Pancreas (tissue), 10 donors: ENCODE data around the gene RAP2A. TPM values are rescaled to one million over a fixed set of nuclear protein-coding genes. Genes with fewer than 3 reads are reported as not detected.

Experiments
- ATAC-seq, 4 donors: fragments of 200-7000 bp; cut with Tn5 transposase; one replicate each; pipeline versions ENCODE4 v1.8.0 to v1.9.1; 2020; ENCODE audit warnings: mild to moderate bottlenecking in 4 of 4, moderate library complexity in 4 of 4
- DNase-seq, 6 donors: peaks; one replicate each; pipeline ENCODE4 v3.0.0-alpha.2; 2020
- FAIRE-seq: peaks from 2 replicates; lab custom pipeline; 2012; peaks lifted over from hg19 to GRCh38; lab: Jason Lieb, UNC
- H3K27ac ChIP-seq, 4 donors: fragments of 200-600 bp; sonication (generic); 1 replicate in 3 of 4; 2 replicates in 1 of 4; pipeline versions ENCODE4 v1.5.0 to v1.8.0; 2020
- H3K27me3 ChIP-seq, 4 donors: fragments of 200-600 bp; one replicate each; pipeline ENCODE4 v1.8.0; 2021
- H3K36me3 ChIP-seq, 3 donors: fragments of 200-600 bp; sonication (generic) in 1 of 3; one replicate each; pipeline versions ENCODE4 v1.5.0 to v1.8.0; 2020 to 2021
- H3K4me1 ChIP-seq, 3 donors: fragments of 200-600 bp; one replicate each; pipeline ENCODE4 v1.8.0; 2021
- H3K4me3 ChIP-seq, 4 donors: fragments of 200-600 bp; sonication (generic) in 2 of 4; one replicate each; pipeline versions ENCODE4 v1.5.0 to v1.8.0; 2020 to 2021
- H3K9me3 ChIP-seq, 4 donors: fragments of 200-600 bp; one replicate each; pipeline ENCODE4 v1.8.0; 2021
- CTCF ChIP-seq, 4 donors: fragments of 200-600 bp; sonication (generic) in 3 of 4; IDR thresholded peaks; one replicate each; pipeline versions ENCODE4 v1.5.0 to v1.8.0; 2021; ENCODE audit warnings: antibody characterized with exemption in 4 of 4
- WGBS, 2 donors: extraction: QIAGEN DNeasy Blood & Tissue Kit; methylation state at CpG; one replicate each; pipeline ENCODE4 v1.1.7; 2013; 5-methylcytosine and 5-hydroxymethylcytosine counted together
- intact Hi-C, 3 donors: fragments of 100-400 bp; cut with DNase I; formaldehyde crosslinking; loops; one replicate each; pipeline versions ENCODE4 v1.11.1 to v1.14.2; 2022
- polyA plus RNA-seq, 2 donors: library from polyadenylated mRNA; stranded (reverse); fragments of 200-250 nt; gene quantifications; one replicate each; pipeline ENCODE4 v1.2.3, GENCODE V29; 2013
- total RNA-seq, 6 donors: library from RNA; stranded (reverse); fragmentation: NEBNext Ultra II Directional in 4 of 6; extraction: Animal tissue kit (Norgen Biotek cat#: 25700) in 4 of 6; gene quantifications; one replicate each; pipeline versions ENCODE4 v1.2.1 to v1.2.4, GENCODE V29; 2021 to 2023
- donor health status: healthy with polysubstance abuse.
- donor health status: DM: no; HTN: no; CAD: no; lungs with moderate emphysema.
- donor health status: DM: no; HTN: no; CAD: no.
- donor health status: control.
- donor health status: control.
- donor health status: Bipolar disorder and iron deficiency.
- donor health status: DM: yes; HTN: yes; CAD: no.
- donor health status: DM: no; HTN: no; CAD: no.
- donor health status: DM: no; HTN: no; CAD: no.
- donor health status: DM: yes; HTN: yes; CAD: no.

Gene RAP2A
- 10 to 100 TPM in 2 of 6 donors, 1 to 10 TPM in 4; 3.6 to 18.1 (median 6.3) TPM for total RNA-seq
- polyA plus RNA-seq: 1 to 10 TPM; 1.7 to 3.0 TPM

GRCh38 chr13:97433727-97434396 is at the start of gene RAP2A:
RAP2A (plus strand) TSS chr13:97434169; CDS start chr13:97434471, 302 bp downstream.
- intact Hi-C loops: no loop called here

GRCh38 chr13:97384371-97384770 is 49.6 kb upstream of the RAP2A start:
- no peaks in the 10 kb centered on the region for H3K4me1 ChIP-seq
- no peak for DNase-seq
- H3K9me3 ChIP-seq: no peaks in the 10 kb centered on the region
- ATAC-seq: peak in 2 of 4 donors; percentile 12 to 28
- peaks cover 0 to 5% (median 0%) of the 10 kb centered on the region in 3 donors for H3K36me3 ChIP-seq
- no peak for FAIRE-seq
- TF ChIP-seq CTCF (IDR thresholded peaks at IDR 0.05): no peak
- intact Hi-C loops: no loop called here
- H3K27me3 ChIP-seq: no peaks in the 10 kb centered on the region
- no peak overlapping the region for H3K27ac ChIP-seq
- WGBS, 2 donors: 87 to 88% methylated on average over 2 of the region's 2 CpGs
- no peak overlapping the region for H3K4me3 ChIP-seq

More at GRCh38 chr13:97433727-97434396, at the start of gene RAP2A:
- peak; percentile 78 to 86 (median 82) for ATAC-seq
- H3K27me3 ChIP-seq: no peaks in the 10 kb centered on the region
- peak within 1 kb of the TSS; percentile 74 to 86 (median 80) for H3K4me3 ChIP-seq
- H3K9me3 ChIP-seq: no peaks in the 10 kb centered on the region
- peaks cover 0 to 9% (median 4%) of the 10 kb centered on the region in 3 donors for H3K4me1 ChIP-seq
- WGBS, 2 donors: 0 to 1% methylated on average over 40 to 94 of the region's 94 CpGs
- no peaks in the 10 kb centered on the region for H3K36me3 ChIP-seq
- H3K27ac ChIP-seq: peak within 1 kb of the TSS; percentile 96 to 100 (median 98)
- no peak for TF ChIP-seq CTCF (IDR thresholded peaks at IDR 0.05)
- FAIRE-seq: no peak
- peak; percentile 83 to 94 (median 88) for DNase-seq

GRCh38 chr13:97385146-97385545 is 48.8 kb upstream of the RAP2A start:
- intact Hi-C loops: no loop called here
- Histone ChIP-seq H3K4me3 (no peak overlapping the region), H3K27me3 (no peaks in the 10 kb centered on the region), H3K36me3 (peaks cover 0 to 5% (median 0%) of the 10 kb centered on the region in 3 donors), H3K9me3 (no peaks in the 10 kb centered on the region), H3K4me1 (peaks cover under 1 to 6% (median 3%) of the 10 kb centered on the region in 3 donors), H3K27ac (no peak overlapping the region)
- FAIRE-seq (no peak), DNase-seq (no peak), ATAC-seq (no peak)
- no peak for TF ChIP-seq CTCF (IDR thresholded peaks at IDR 0.05)

GRCh38 chr13:97385854-97386253 is 48.1 kb upstream of the RAP2A start:
- Histone ChIP-seq H3K36me3 (peaks cover 0 to 5% (median 0%) of the 10 kb centered on the region in 3 donors), H3K27ac (peak overlapping the region in 1 of 4 donors; percentile 32), H3K9me3 (no peaks in the 10 kb centered on the region), H3K27me3 (no peaks in the 10 kb centered on the region), H3K4me1 (peaks cover 6 to 10% (median 10%) of the 10 kb centered on the region in 3 donors), H3K4me3 (no peak overlapping the region)
- WGBS, 2 donors: 95 to 99% methylated on average over 3 of the region's 3 CpGs
- DNase-seq (no peak), ATAC-seq (no peak), FAIRE-seq (no peak)
- intact Hi-C loops: no loop called here
- TF ChIP-seq CTCF (IDR thresholded peaks at IDR 0.05): no peak
